Measurements from ENCODE around the gene NGEF.

DNA sequence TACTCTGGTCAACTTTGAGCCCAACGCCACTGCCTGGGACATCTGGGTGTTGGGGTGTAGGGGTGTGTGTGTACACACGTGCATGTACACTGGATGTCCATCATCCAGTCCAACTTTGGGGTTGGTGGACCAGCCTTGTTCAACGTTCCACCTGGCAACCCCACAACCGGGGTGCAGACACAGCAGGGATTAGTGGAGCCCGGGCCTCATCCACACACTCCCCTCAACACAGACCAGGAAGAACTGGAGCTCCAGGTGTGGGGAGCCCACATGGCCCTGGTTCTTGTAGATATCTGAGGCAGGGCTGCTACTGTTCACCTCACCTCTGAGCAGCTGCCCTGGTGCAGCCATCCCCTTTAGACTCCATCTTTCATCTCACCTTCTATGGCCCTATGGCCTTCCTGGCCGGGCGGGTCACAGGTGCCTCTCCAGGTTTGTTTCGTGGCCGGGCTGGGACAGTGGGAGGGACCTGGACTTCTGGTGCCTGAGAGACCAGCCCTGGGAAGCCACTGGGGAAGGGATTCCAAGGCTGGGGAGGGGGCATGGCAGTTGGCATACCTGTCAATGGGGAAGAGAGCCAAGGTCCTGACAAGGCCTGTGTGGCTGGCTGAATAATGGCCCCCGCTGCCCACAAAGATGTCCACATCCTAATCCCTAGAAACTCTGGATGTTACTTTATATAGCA, 26.9 kb upstream of the NGEF start:
- TF ChIP-seq POLR2AphosphoS5 (IDR thresholded peaks at IDR 0.05), result no peak
- TF ChIP-seq, protein P1, sequence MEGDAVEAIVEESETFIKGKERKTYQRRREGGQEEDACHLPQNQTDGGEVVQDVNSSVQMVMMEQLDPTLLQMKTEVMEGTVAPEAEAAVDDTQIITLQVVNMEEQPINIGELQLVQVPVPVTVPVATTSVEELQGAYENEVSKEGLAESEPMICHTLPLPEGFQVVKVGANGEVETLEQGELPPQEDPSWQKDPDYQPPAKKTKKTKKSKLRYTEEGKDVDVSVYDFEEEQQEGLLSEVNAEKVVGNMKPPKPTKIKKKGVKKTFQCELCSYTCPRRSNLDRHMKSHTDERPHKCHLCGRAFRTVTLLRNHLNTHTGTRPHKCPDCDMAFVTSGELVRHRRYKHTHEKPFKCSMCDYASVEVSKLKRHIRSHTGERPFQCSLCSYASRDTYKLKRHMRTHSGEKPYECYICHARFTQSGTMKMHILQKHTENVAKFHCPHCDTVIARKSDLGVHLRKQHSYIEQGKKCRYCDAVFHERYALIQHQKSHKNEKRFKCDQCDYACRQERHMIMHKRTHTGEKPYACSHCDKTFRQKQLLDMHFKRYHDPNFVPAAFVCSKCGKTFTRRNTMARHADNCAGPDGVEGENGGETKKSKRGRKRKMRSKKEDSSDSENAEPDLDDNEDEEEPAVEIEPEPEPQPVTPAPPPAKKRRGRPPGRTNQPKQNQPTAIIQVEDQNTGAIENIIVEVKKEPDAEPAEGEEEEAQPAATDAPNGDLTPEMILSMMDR (IDR thresholded peaks at IDR 0.05), result no peak
- no peak for TF ChIP-seq EP300 (IDR thresholded peaks at IDR 0.05; ENCODE audit: low read depth)

All from transverse colon (tissue), 4 donors.